HFFc6 (cell line): ENCODE measurements around the gene GSTO1. TPM values are rescaled to one million over a fixed set of nuclear protein-coding genes. Genes with fewer than 3 reads are reported as not detected.
A peak's percentile ranks its signal among the peaks of the same experiment; 100 is the strongest.

Experiments
- DNase-seq: peaks from one replicate; pipeline ENCODE4 v3.0.0-alpha.2; 2018
- H3K27ac Mint-ChIP-seq: 2 replicates; pipeline ENCODE4 v1.8.0; 2020; ENCODE audit warnings: mild to moderate bottlenecking, mixed read lengths
- H3K27me3 Mint-ChIP-seq: 2 replicates; pipeline ENCODE4 v1.8.0; 2021; ENCODE audit warnings: mild to moderate bottlenecking, moderate library complexity, mixed read lengths; ENCODE audit not compliant: insufficient read depth
- H3K36me3 Mint-ChIP-seq: 2 replicates; pipeline ENCODE4 v1.8.0; 2021; ENCODE audit warnings: low read depth, mixed read lengths
- H3K4me1 Mint-ChIP-seq: 2 replicates; pipeline ENCODE4 v1.8.0; 2020; ENCODE audit warnings: low read depth, mixed read lengths
- H3K4me3 Mint-ChIP-seq: 2 replicates; pipeline ENCODE4 v1.8.0; 2020; ENCODE audit warnings: mild to moderate bottlenecking, moderate library complexity, mixed read lengths
- H3K9me3 Mint-ChIP-seq: 2 replicates; pipeline ENCODE4 v1.8.0; 2020; ENCODE audit warnings: mild to moderate bottlenecking, mixed read lengths
- CTCF ChIP-seq: fragments of 200-600 bp; sonication (generic); IDR thresholded peaks from 2 replicates; pipeline ENCODE4 v1.5.0; 2021; ENCODE audit warnings: antibody characterized with exemption, mild to moderate bottlenecking
- total RNA-seq, 6 experiments: library from RNA; stranded (reverse); fragmentation: NEBNext Ultra II Directional; extraction: Animal tissue kit (Norgen Biotek cat#: 25700); gene quantifications; 2 replicates in 1 of 6; 3 replicates in 5 of 6; pipeline ENCODE4 v1.2.3, GENCODE V29; 2021

GSTO1 gene
- total RNA-seq, 6 experiments from 2014 or later, result 213 to 242 (median 224) TPM

GRCh38 chr10:104268713-104269645 is 14.3 kb downstream of the GSTO1 start, which contains the start of gene GSTO2:
Gene GSTO2 (plus strand): TSS chr10:104269184. CDS start chr10:104274916, 5,732 bp downstream.
- no peak within 1 kb of the TSS for H3K4me3 Mint-ChIP-seq
- no peak for TF ChIP-seq CTCF
- H3K4me1 Mint-ChIP-seq, result peaks cover 23% of the 10 kb centered on the region
- 0 out of 2 replicates have a peak within 1 kb of the TSS, but pooled peaks have one; percentile 35 for H3K27ac Mint-ChIP-seq
- DNase-seq, result no peak
- H3K9me3 Mint-ChIP-seq, result no peaks in the 10 kb centered on the region
- peaks cover 42% of the 10 kb centered on the region for H3K36me3 Mint-ChIP-seq
- H3K27me3 Mint-ChIP-seq, result no peaks in the 10 kb centered on the region

- Mint-ChIP-seq H3K4me3 (0 out of 2 replicates have a peak overlapping the region, but pooled peaks have one; percentile 87), H3K27ac (peak overlapping the region; percentile 72), H3K4me1 (peaks cover 32% of the 10 kb centered on the region), H3K9me3 (no peaks in the 10 kb centered on the region), H3K27me3 (no peaks in the 10 kb centered on the region), H3K36me3 (peaks cover 10% of the 10 kb centered on the region)
- peak; percentile 33 for DNase-seq
- no peak for TF ChIP-seq CTCF
Measured at GRCh38 chr10:104273286-104273685, 18.6 kb downstream of the GSTO1 start.

GRCh38 chr10:104273899-104274575 is 19.3 kb downstream of the GSTO1 start:
- Mint-ChIP-seq H3K9me3 (no peaks in the 10 kb centered on the region), H3K36me3 (peaks cover 8% of the 10 kb centered on the region), H3K4me3 (peak overlapping the region; percentile 87; the same call in 1 of the 2 replicates), H3K27me3 (no peaks in the 10 kb centered on the region), H3K4me1 (peaks cover 30% of the 10 kb centered on the region), H3K27ac (peak overlapping the region; percentile 72)
- no peak for TF ChIP-seq CTCF
- peak; percentile 27 for DNase-seq

DNA sequence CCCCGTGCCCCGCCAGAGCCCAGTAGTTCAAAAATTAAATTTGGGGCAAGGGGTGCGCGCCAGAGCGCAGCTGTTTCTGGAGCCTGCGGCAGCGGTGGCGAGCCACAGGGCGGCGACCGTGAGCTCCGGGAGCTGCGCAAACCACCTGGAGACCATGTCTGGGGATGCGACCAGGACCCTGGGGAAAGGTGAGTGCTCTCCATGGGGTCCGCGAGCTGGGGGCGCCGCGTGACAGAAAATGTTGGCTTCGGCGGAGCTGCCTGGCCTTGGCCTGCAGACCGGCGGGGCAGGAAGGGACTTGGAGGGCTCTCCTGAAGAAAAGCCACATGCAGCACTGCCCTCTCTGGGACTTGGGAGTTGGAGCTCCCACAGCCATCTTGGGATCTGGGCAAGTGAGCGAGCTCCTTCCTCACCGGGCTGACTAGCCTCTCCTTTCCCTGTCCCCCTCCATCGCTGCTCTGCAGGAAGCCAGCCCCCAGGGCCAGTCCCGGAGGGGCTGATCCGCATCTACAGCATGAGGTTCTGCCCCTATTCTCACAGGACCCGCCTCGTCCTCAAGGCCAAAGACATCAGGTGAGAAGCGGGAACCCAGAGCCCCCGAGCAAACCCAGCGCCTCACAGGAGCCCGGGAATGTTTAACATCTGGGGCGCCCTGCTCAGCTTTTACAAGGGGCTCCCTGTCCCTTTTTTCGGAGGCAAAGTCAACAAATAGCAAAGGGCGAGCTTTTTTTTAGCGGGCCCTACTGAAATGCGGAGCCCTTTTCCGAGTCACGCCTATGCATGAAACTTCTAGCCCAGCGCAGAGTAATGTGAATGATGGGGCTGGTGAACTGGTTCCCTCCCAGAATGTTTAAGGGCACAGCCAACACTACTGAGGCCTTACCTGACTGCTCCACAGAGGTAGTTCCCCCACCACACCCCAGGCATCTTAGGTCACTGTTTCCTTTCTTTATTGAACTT is 20.4 kb downstream of the GSTO1 start:
- Mint-ChIP-seq H3K36me3 (no peaks in the 10 kb centered on the region; the same call in 1 of the 2 replicates), H3K4me3 (peak overlapping the region; percentile 87; the same call in 1 of the 2 replicates)
- no peak for DNase-seq

More for the DNA sequence above, 20.4 kb downstream of the GSTO1 start:
- no peaks in the 10 kb centered on the region for H3K9me3 Mint-ChIP-seq
- H3K27me3 Mint-ChIP-seq, result no peaks in the 10 kb centered on the region
- peaks cover 30% of the 10 kb centered on the region for H3K4me1 Mint-ChIP-seq
- peak overlapping the region; percentile 72 for H3K27ac Mint-ChIP-seq
- peak; percentile 79 for TF ChIP-seq CTCF
